Measurements from ENCODE around the gene PLEKHO2. TPM values are rescaled to one million over a fixed set of nuclear protein-coding genes. Genes with fewer than 3 reads are reported as not detected.

PLEKHO2 gene
- total and polyA plus RNA-seq, 10 of the 15 experiments (the other 5 are each of a cell fraction or from before 2014, with no cell fraction given) = 1.4 to 25.6 (median 20.5) TPM

DNA sequence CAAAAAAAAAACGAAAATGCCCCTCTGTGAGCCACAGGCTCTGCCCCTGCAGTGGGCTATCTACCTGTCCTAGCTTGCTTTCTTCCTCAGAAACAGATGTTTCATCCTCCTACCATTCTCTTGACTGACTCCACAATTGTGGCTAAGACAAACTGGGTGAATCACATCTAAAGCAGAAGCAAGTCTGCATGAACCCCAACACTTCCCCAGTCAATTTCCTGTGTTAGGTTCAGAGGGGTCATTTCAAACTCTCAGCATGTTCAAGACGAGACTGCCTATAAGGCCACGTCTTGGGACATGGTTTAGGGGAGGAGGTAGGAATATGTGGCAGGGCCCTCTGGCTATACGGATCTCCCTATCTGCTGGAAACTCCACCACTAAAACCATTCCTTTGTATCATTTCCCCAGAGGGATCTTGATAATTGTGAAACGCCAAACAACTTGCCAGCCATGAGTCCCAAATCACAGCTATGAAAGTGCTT, 41.4 kb downstream of the PLEKHO2 start (continued):
- TF ChIP-seq, protein P1, sequence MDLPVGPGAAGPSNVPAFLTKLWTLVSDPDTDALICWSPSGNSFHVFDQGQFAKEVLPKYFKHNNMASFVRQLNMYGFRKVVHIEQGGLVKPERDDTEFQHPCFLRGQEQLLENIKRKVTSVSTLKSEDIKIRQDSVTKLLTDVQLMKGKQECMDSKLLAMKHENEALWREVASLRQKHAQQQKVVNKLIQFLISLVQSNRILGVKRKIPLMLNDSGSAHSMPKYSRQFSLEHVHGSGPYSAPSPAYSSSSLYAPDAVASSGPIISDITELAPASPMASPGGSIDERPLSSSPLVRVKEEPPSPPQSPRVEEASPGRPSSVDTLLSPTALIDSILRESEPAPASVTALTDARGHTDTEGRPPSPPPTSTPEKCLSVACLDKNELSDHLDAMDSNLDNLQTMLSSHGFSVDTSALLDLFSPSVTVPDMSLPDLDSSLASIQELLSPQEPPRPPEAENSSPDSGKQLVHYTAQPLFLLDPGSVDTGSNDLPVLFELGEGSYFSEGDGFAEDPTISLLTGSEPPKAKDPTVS (IDR thresholded peaks at IDR 0.05; ENCODE audit: low read depth, low read length) = no peak
- TF ChIP-seq RAD51 (IDR thresholded peaks at IDR 0.05) = no peak
- no peak for TF ChIP-seq PAX8 (IDR thresholded peaks at IDR 0.05)
- TF ChIP-seq, protein P2, sequence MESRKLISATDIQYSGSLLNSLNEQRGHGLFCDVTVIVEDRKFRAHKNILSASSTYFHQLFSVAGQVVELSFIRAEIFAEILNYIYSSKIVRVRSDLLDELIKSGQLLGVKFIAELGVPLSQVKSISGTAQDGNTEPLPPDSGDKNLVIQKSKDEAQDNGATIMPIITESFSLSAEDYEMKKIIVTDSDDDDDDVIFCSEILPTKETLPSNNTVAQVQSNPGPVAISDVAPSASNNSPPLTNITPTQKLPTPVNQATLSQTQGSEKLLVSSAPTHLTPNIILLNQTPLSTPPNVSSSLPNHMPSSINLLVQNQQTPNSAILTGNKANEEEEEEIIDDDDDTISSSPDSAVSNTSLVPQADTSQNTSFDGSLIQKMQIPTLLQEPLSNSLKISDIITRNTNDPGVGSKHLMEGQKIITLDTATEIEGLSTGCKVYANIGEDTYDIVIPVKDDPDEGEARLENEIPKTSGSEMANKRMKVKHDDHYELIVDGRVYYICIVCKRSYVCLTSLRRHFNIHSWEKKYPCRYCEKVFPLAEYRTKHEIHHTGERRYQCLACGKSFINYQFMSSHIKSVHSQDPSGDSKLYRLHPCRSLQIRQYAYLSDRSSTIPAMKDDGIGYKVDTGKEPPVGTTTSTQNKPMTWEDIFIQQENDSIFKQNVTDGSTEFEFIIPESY (IDR thresholded peaks at IDR 0.05) = no peak
- 0 out of 2 replicates have a peak, but pooled peaks have one; percentile 18 for TF ChIP-seq TCF12 (IDR thresholded peaks at IDR 0.05; ENCODE audit: low read depth, low read length)
- TF ChIP-seq NFYB (IDR thresholded peaks at IDR 0.05; ENCODE audit: insufficient read depth, low read depth, low read length) = no peak
- no peak; the same call in 1 of the 2 replicates for TF ChIP-seq IKZF1 (conservative IDR thresholded peaks at IDR 0.05)
- TF ChIP-seq KLF5 (IDR thresholded peaks at IDR 0.05; ENCODE audit: partially characterized antibody) = no peak
- no peak for TF ChIP-seq CHD4 (IDR thresholded peaks at IDR 0.05)
- TF ChIP-seq MTA3 (IDR thresholded peaks at IDR 0.05; ENCODE audit: borderline replicate concordance, low read length) = peak; percentile 29; the same call in 1 of the 2 replicates
- TF ChIP-seq ZSCAN29 (IDR thresholded peaks at IDR 0.05) = 0 out of 2 replicates have a peak, but pooled peaks have one; percentile 28
- no peak for TF ChIP-seq PRDM15 (CRISPR knock-in tag; IDR thresholded peaks at IDR 0.05)
- no peak for TF ChIP-seq POU2F2 (IDR thresholded peaks at IDR 0.05; ENCODE audit: borderline replicate concordance, low read depth, low read length)
- TF ChIP-seq EGR1 (IDR thresholded peaks at IDR 0.05; ENCODE audit: borderline replicate concordance in 1 of 2, low read depth in 2 of 2, low read length in 2 of 2) = no peak
- no peak for TF ChIP-seq RB1 (IDR thresholded peaks at IDR 0.05; ENCODE audit: borderline replicate concordance)
- no peak for TF ChIP-seq SUPT20H (IDR thresholded peaks at IDR 0.05; ENCODE audit: borderline replicate concordance, control insufficient read depth, low read depth, low read length)
- TF ChIP-seq, protein P3, sequence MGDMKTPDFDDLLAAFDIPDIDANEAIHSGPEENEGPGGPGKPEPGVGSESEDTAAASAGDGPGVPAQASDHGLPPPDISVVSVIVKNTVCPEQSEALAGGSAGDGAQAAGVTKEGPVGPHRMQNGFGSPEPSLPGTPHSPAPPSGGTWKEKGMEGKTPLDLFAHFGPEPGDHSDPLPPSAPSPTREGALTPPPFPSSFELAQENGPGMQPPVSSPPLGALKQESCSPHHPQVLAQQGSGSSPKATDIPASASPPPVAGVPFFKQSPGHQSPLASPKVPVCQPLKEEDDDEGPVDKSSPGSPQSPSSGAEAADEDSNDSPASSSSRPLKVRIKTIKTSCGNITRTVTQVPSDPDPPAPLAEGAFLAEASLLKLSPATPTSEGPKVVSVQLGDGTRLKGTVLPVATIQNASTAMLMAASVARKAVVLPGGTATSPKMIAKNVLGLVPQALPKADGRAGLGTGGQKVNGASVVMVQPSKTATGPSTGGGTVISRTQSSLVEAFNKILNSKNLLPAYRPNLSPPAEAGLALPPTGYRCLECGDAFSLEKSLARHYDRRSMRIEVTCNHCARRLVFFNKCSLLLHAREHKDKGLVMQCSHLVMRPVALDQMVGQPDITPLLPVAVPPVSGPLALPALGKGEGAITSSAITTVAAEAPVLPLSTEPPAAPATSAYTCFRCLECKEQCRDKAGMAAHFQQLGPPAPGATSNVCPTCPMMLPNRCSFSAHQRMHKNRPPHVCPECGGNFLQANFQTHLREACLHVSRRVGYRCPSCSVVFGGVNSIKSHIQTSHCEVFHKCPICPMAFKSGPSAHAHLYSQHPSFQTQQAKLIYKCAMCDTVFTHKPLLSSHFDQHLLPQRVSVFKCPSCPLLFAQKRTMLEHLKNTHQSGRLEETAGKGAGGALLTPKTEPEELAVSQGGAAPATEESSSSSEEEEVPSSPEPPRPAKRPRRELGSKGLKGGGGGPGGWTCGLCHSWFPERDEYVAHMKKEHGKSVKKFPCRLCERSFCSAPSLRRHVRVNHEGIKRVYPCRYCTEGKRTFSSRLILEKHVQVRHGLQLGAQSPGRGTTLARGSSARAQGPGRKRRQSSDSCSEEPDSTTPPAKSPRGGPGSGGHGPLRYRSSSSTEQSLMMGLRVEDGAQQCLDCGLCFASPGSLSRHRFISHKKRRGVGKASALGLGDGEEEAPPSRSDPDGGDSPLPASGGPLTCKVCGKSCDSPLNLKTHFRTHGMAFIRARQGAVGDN (IDR thresholded peaks at IDR 0.05) = peak; percentile 78
- no peak for TF ChIP-seq NRF1 (conservative IDR thresholded peaks at IDR 0.05; ENCODE audit: low read depth, low read length)
- TF ChIP-seq STAT1 (conservative IDR thresholded peaks at IDR 0.05) = no peak
